Neural cell (in vitro differentiated cells): ENCODE measurements around the gene IGF2BP2.

Experiments
- EP300 ChIP-seq: fragments of 450-650 bp; conservative IDR thresholded peaks from 2 replicates; pipeline ENCODE4 v1.6.1; 2014; ENCODE audit warnings: antibody characterized with exemption, mild to moderate bottlenecking, moderate library complexity; ENCODE audit not compliant: poor library complexity, severe bottlenecking
- EZH2 ChIP-seq: fragments of 200-600, 300-800 bp; shearing (Covaris generic), sonication (generic); IDR thresholded peaks from 2 replicates; pipeline ENCODE4 v1.6.1; 2014; ENCODE audit warnings: antibody characterized with exemption, low read length, borderline replicate concordance, mild to moderate bottlenecking; ENCODE audit not compliant: insufficient read depth, poor library complexity, severe bottlenecking
- MXI1 ChIP-seq: fragments of 450-650 bp; conservative IDR thresholded peaks from 2 replicates; pipeline ENCODE4 v1.6.1; 2014; ENCODE audit warnings: antibody characterized with exemption, mild to moderate bottlenecking; ENCODE audit not compliant: poor library complexity, severe bottlenecking
- TAF1 ChIP-seq: IDR thresholded peaks from 2 replicates; pipeline ENCODE4 v1.6.1; 2012; ENCODE audit warnings: low read depth
- TF ChIP-seq, protein P1 (sequence below): IDR thresholded peaks from 2 replicates; pipeline ENCODE4 v1.6.1; 2012; ENCODE audit warnings: borderline replicate concordance
- TF ChIP-seq, protein P2 (sequence below): fragments of 450-650 bp; IDR thresholded peaks from 2 replicates; pipeline ENCODE4 v1.5.1; 2014; ENCODE audit warnings: antibody characterized with exemption, mild to moderate bottlenecking, moderate library complexity; ENCODE audit not compliant: poor library complexity, severe bottlenecking

DNA sequence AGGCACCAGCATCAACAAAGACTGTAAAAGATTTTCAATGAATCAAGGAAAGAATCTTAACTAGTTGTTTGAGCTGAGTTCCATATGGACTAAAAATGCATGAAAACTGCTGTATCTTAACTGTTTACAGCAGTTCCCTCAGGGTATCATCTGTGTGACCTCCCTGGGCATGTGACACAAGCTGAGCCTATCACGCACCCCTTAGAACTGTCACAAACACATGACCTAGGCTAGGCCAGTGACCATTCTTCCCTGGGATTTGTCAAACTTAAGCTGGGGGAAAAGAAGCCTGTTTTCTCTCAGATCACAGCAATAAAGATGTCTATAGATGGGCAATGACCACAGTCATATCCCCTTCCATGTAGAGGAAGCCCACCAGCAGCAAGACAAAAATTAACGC is 35.7 kb downstream of the IGF2BP2 start:
- TF ChIP-seq, protein P1, sequence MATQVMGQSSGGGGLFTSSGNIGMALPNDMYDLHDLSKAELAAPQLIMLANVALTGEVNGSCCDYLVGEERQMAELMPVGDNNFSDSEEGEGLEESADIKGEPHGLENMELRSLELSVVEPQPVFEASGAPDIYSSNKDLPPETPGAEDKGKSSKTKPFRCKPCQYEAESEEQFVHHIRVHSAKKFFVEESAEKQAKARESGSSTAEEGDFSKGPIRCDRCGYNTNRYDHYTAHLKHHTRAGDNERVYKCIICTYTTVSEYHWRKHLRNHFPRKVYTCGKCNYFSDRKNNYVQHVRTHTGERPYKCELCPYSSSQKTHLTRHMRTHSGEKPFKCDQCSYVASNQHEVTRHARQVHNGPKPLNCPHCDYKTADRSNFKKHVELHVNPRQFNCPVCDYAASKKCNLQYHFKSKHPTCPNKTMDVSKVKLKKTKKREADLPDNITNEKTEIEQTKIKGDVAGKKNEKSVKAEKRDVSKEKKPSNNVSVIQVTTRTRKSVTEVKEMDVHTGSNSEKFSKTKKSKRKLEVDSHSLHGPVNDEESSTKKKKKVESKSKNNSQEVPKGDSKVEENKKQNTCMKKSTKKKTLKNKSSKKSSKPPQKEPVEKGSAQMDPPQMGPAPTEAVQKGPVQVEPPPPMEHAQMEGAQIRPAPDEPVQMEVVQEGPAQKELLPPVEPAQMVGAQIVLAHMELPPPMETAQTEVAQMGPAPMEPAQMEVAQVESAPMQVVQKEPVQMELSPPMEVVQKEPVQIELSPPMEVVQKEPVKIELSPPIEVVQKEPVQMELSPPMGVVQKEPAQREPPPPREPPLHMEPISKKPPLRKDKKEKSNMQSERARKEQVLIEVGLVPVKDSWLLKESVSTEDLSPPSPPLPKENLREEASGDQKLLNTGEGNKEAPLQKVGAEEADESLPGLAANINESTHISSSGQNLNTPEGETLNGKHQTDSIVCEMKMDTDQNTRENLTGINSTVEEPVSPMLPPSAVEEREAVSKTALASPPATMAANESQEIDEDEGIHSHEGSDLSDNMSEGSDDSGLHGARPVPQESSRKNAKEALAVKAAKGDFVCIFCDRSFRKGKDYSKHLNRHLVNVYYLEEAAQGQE, result no peak
- TF ChIP-seq, protein P2, sequence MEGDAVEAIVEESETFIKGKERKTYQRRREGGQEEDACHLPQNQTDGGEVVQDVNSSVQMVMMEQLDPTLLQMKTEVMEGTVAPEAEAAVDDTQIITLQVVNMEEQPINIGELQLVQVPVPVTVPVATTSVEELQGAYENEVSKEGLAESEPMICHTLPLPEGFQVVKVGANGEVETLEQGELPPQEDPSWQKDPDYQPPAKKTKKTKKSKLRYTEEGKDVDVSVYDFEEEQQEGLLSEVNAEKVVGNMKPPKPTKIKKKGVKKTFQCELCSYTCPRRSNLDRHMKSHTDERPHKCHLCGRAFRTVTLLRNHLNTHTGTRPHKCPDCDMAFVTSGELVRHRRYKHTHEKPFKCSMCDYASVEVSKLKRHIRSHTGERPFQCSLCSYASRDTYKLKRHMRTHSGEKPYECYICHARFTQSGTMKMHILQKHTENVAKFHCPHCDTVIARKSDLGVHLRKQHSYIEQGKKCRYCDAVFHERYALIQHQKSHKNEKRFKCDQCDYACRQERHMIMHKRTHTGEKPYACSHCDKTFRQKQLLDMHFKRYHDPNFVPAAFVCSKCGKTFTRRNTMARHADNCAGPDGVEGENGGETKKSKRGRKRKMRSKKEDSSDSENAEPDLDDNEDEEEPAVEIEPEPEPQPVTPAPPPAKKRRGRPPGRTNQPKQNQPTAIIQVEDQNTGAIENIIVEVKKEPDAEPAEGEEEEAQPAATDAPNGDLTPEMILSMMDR, result no peak
- TF ChIP-seq TAF1 (no peak), EZH2 (no peak), EP300 (no peak), MXI1 (no peak)
